GM21381 (cell line): Measurements from ENCODE around the gene ACACB.
"Not testable (repeated sequence)": the region's sequence is repeated elsewhere in the genome, so short reads cannot be mapped to it uniquely, and the experiment has no call there.

Experiments
- ATAC-seq: cut with Tn5 transposase; IDR thresholded peaks from one replicate; pipeline ENCODE4 v1.9.1; 2021; ENCODE audit warnings: mild to moderate bottlenecking, moderate library complexity; ENCODE audit not compliant: unreplicated experiment

ACACB gene

DNA sequence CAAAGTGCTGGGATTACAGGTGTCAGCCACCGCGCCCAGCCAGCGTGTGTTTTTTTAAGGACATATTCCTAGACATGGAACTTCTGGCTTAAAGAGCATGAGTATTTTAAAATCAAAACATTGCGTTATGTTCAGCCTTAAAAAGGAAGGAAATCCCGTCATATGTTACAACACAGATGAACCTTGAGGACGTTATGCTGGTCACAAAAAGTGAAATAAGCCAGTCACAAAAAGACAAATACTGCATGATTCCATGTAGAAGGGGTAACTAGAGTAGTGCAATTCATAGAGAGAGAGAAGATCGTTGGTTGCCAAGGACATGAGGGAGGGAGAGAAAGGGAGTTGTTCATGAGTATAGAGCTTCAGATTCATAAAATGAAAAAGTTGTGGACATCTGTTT lies 53.9 kb downstream of the ACACB start:
- ATAC-seq = no peak

GRCh38 chr12:109172787-109173186 lies 56.4 kb downstream of the ACACB start:
- ATAC-seq = not testable (repeated sequence)

DNA sequence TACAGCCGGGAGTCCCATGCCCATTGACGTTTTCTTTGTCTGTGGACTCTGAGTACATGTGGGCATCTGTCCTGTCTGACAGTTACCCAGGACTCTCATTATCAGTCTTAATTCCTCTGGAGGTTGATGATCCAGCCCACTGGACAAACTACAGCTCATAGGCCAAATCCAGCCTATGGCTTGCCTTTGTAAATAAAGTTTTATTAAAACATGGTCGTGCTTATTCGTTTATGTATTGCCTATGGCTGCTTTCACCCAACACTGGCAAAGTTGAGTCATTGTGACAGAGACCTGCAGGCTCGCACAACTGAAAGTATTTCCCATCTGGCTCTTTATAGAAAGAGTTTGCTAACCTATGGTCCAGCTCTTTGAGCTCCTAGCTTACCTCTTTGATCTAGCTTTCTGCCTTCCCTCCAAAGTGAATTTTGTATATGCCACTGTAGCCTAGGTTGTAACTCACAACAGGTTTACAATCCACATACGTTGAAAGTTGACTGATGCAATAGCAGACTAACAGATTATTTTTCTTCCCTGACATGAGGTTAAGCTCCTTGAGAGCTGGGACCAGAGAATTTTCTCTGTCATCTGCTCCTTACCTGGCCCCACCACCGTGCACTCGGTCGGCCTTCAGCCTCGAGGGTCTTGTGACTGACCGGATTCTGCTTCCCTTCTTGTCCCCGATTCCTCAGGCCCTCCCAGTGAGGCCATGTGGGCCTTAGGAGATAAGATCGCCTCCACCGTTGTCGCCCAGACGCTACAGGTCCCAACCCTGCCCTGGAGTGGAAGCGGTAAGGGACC lies 57.3 kb downstream of the ACACB start:
- no peak for ATAC-seq

DNA sequence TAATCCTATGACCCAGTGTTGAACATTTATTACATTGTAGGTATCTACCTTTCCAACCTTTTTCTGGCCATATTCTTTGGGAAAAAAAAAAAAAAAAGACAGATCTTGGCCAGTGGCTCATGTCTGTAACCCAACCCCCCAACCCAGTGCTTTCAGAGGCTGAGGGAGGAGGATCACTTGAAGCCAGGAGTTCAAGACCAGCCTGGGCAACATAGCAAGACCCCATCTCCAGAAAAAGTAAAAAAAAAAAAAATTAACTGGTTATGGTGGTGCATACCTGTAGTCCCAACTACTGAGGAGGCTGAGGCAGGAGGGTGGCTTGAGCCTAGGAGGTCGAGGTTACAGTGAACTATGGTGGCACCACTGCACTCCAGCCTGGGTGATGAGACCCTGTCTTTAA lies 58.1 kb downstream of the ACACB start:
- ATAC-seq = no peak

- no peak for ATAC-seq
Observed at GRCh38 chr12:109178532-109178931, 62.1 kb downstream of the ACACB start.

- no peak for ATAC-seq
Observed at GRCh38 chr12:109179927-109180326, 63.5 kb downstream of the ACACB start.

DNA sequence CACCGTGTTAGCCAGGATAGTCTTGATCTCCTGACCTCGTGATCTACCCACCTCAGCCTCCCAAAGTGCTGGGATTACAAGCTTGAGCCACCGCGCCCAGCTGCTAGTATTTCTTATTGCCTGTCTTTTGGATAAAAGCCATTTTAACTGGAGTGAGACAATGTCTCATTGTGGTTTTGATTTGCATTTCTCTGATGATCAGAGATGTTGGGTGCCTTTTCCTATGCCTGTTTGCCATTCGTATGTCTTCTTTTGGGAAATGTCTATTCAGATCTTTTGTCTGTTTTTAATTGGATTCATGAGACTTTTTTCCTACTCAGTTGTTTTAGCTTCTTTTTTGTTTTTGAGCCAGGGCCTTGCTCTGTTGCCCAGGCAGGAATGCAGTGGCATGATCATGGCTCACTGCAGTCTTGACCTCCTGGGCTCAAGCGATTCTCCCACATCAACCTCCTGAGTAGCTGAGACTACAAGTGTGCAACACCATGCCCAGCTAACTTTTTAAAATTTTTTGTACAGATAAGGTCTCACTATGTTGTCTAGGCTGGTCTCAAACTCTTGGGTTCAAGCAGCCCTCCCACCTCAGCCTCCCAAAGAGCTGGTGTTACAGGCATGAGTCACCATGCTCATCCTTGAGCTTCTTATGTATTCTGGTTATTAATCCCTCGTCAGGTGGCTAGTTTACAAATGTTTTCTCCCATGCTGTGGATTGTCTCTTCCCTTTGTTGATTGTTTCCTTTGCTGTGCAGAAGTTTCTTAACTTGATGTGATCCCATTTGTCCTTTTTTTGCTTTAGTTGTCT lies 65.9 kb downstream of the ACACB start:
- ATAC-seq = no peak

- no peak for ATAC-seq
Observed at GRCh38 chr12:109185441-109185840, 69.1 kb downstream of the ACACB start.

DNA sequence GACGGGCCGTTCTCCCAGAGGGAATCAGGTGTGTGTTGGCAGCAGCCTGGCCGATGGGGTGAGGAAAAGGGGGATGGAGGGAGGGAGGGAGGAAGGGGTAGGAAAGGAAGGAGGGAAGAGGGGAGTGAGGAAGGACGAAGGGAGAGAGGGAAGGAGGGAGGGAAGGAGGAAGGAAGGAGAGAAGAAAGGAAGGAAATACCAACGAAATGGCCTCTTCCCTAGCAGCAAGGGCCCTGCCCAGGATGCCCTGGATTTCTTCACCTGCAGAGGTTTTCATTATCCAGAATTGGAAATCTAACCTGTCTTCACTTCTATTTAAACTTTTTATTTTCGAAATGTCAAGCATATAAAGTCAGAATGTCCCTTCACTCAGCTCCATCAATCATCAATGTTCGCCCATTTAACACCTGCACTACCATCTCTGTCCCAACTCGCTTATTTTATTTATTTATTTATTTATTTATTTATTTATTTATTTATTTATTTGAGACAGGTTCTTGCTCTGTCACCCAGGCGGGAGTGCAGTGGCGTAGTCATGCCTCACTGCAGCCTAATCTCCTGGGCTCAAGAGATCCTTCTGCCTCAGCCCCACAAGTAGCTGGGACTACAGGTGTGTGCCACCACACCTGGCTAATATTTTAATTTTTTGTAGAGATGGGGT lies 70.7 kb downstream of the ACACB start:
- ATAC-seq = no peak

GRCh38 chr12:109188108-109188712 lies 71.8 kb downstream of the ACACB start:
- ATAC-seq = no peak

- ATAC-seq = no peak
Observed at GRCh38 chr12:109189291-109189690, 72.9 kb downstream of the ACACB start.

GRCh38 chr12:109191621-109192250 lies 75.3 kb downstream of the ACACB start:
- ATAC-seq = no peak

GRCh38 chr12:109192358-109192757 lies 76.0 kb downstream of the ACACB start:
- ATAC-seq = no peak

- ATAC-seq = no peak
Observed at GRCh38 chr12:109193896-109194295, 77.5 kb downstream of the ACACB start.

DNA sequence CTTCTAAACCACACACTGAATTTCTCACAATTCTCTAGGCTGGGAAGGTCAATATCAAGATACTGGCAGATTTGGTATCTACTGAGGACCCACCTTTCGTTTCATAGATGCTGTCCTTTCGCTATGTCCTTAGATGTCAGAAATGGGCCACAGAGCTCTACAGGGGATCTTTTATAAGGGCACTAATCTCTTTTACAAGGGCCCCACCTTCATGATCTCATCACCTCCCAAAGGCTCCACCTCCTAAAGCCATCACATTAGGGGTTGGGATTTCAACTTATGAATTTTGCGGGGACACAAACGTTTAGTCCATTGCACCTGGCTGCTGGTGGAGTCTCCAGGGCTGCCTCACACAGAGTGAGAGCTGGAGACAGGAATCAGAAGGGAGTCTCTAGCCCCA lies 79.9 kb downstream of the ACACB start:
- no peak for ATAC-seq

GRCh38 chr12:109197327-109197726 lies 80.9 kb downstream of the ACACB start:
- no peak for ATAC-seq

DNA sequence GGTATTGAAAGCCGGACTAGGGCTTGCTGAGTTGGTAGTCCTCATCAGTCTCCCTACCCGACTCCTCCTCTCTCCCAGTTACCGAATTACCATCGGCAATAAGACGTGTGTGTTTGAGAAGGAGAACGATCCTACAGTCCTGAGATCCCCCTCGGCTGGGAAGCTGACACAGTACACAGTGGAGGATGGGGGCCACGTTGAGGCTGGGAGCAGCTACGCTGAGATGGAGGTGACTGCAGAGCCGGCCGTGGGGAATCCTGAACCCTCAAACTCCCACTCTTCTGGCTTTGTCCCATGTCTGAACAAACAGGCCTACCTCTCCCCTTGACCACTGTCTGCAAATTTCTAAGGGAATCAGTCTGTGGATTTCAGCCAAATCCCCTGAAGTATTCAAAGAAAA lies 82.9 kb downstream of the ACACB start:
- ATAC-seq = no peak

DNA sequence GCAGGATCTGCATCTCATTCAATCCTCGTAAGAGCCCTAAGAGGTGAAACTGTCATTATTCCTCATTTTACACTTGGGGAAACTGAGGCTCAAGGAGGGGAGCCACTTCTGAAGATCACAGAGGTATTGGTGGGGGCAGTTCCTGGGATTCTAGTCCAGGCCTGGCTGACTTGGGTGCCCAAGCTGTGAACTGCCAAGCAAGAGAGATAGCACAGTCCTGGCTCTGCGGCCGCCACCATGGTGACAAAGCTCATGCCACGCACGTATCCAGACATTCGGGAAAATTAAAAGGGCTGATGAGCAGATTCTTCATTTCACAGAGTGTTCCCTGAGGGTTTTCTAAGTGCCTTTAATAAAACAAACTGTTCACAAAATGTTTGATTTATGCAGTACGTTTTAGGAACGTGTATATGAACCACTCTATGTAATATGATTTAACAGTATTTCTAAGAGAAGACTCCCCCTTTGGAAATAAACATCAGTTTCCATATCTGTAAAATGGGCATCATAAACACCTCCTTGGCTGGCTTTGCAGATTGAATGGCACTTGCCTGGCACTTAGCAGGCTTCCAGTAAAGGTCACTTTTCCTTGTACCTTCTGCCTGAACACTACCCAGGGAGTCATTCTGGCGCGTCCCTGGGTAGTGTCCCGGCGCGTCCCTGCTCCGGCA lies 84.6 kb downstream of the ACACB start:
- no peak for ATAC-seq

- no peak for ATAC-seq
Observed at GRCh38 chr12:109201496-109201885, 85.1 kb downstream of the ACACB start.

DNA sequence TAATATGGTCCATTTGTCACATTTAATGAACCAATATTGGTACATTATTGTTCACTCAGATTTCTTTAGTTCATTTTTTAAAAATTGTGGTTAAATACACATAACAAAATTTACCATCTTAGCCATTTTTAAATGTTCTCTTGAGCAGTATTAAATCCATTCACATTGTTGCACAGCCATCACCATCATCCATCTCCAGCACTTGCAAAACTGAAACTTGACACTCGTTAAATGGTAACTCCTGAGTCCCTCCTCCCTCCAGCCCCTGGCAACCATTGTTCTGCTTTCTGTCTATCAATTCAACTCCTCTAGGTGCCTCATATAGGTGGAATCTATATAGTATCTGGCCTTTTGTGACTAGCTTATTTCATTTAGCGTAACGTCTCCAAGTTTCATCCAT lies 86.4 kb downstream of the ACACB start:
- ATAC-seq = no peak
